Chondrocyte (in vitro differentiated cells): ENCODE data around the gene PAM. TPM values are rescaled to one million over a fixed set of nuclear protein-coding genes. Genes with fewer than 3 reads are reported as not detected.

Source experiments
- DNase-seq: peaks from one replicate; pipeline ENCODE4 v3.0.0; 2021; ENCODE audit warnings: mixed read lengths, low spot score
- H3K27ac Mint-ChIP-seq: one replicate; pipeline ENCODE4 v1.8.0; 2021; ENCODE audit warnings: mild to moderate bottlenecking, moderate library complexity, mixed read lengths; ENCODE audit not compliant: unreplicated experiment
- H3K27me3 Mint-ChIP-seq: 2 replicates; pipeline ENCODE4 v1.8.0; 2021; ENCODE audit warnings: low read depth, mixed read lengths
- H3K36me3 Mint-ChIP-seq: 2 replicates; pipeline ENCODE4 v1.8.0; 2021; ENCODE audit warnings: low read depth, mixed read lengths
- H3K4me1 Mint-ChIP-seq: 2 replicates; pipeline ENCODE4 v1.8.0; 2021; ENCODE audit warnings: low read depth, mild to moderate bottlenecking, mixed read lengths
- H3K4me3 Mint-ChIP-seq: one replicate; pipeline ENCODE4 v1.8.0; 2021; ENCODE audit warnings: mild to moderate bottlenecking, moderate library complexity, mixed read lengths; ENCODE audit not compliant: unreplicated experiment
- H3K9me3 Mint-ChIP-seq: 2 replicates; pipeline ENCODE4 v1.8.0; 2021; ENCODE audit warnings: low read depth, mixed read lengths
- long read RNA-seq: library from polyadenylated mRNA; stranded (forward); transcript quantifications from one replicate; pipeline ENCODE4 v2.0.0, GENCODE V29; 2021
- total RNA-seq: library from RNA; stranded (reverse); gene quantifications from 3 replicates; pipeline ENCODE4 v1.2.1, GENCODE V29; 2021
- TF ChIP-seq, protein P1 (sequence below): fragments of 200-600 bp; sonication (generic); IDR thresholded peaks from 2 replicates; pipeline ENCODE4 v1.5.0; 2021; ENCODE audit warnings: antibody characterized with exemption, mild to moderate bottlenecking, moderate library complexity

PAM gene
- total RNA-seq, result 277 to 341 TPM (median 293 TPM) in 3 replicates
- long read RNA-seq, full-length matches to known transcripts, result 71 of 598 reads
- long read RNA-seq, partial matches to known transcripts, result 137 of 598 reads
- long read RNA-seq, other reads (novel, unspliced or antisense), result 390 of 598 reads

DNA sequence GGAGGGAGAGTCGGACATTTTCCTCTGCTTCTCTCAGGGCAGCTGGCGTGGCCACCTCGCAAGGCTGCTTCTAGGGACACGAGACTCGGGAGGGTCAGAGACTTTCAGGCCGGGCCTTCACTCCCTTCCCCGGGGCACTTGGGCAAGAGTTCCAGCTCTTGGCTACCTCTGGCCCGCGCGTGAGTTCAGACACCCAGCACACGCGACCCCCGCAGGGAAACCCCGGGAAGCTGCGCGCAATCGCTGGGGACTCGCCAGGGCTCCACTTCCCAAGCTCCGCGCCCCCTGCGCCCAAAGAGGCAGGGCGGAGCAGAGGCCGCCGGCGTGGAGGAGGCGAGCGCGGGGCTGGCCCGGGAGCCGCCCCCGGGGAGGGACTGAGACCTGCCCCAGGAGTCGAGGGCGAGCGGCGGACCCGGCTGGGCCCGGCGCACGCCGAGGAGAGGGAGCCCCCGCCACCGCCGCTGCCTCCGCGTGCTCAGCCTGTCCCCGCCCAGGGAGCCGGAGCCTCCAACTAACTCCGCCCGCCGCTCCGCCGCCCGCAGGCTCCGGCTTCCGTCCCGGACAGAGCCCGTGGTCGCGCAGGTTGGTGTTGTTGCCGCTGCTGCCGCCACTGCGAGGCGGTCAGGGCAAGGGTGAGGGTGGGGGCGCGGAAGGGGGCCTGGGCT lies at the start of gene PAM:
Gene PAM (plus strand): TSS at position 539 of the 665 bp plus-strand sequence. CDS start 110,891 bp downstream, outside the sequence.
- TF ChIP-seq, protein P1, sequence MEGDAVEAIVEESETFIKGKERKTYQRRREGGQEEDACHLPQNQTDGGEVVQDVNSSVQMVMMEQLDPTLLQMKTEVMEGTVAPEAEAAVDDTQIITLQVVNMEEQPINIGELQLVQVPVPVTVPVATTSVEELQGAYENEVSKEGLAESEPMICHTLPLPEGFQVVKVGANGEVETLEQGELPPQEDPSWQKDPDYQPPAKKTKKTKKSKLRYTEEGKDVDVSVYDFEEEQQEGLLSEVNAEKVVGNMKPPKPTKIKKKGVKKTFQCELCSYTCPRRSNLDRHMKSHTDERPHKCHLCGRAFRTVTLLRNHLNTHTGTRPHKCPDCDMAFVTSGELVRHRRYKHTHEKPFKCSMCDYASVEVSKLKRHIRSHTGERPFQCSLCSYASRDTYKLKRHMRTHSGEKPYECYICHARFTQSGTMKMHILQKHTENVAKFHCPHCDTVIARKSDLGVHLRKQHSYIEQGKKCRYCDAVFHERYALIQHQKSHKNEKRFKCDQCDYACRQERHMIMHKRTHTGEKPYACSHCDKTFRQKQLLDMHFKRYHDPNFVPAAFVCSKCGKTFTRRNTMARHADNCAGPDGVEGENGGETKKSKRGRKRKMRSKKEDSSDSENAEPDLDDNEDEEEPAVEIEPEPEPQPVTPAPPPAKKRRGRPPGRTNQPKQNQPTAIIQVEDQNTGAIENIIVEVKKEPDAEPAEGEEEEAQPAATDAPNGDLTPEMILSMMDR, result no peak
- Mint-ChIP-seq H3K4me1 (peaks cover 35% of the 10 kb centered on the region), H3K27ac (peak within 1 kb of the TSS; percentile 94), H3K27me3 (no peaks in the 10 kb centered on the region), H3K4me3 (peak within 1 kb of the TSS; percentile 96), H3K36me3 (no peaks in the 10 kb centered on the region), H3K9me3 (no peaks in the 10 kb centered on the region)
- peak; percentile 93 for DNase-seq

DNA sequence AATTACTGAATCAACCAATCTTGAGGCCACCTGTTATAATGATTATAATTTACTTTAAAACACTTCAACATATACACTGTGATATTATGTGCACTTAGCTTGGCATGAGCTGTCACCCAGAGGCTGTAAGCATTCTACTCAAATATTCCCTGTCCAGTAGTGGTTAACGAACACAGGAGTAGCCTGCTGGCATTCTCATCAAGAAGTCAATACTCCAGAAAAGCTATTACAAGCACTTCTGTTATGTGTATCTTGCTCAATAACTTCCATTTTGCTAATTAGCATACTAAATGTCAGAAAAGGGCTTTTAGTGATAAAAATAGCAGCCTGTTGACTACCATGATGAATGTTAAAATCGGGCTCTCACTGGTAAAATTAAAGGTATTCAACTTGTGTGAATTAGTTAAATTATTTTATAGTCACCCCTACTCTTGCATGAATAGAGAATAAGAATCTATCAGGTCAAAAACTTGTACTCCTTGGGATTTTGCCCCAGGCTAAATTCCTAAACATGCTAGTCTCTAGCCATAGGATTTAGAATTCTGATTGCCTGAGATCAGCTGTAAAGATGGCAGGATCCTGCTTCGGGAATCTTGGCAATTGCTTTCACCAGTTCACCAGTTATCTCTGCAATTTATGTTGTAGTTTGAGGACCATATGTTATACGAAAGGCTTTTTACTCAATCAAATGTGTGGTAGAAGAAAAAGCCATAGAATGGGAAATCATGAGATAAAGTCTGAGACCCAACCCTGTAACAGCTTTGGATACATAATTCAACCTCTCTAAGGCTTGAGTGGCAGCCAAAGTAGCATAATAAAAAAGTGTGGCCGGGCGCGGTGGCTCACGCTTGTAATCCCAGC lies 43.4 kb upstream of the PAM start:
- TF ChIP-seq, protein P1, result no peak
- H3K4me3 Mint-ChIP-seq, result no peak overlapping the region
- DNase-seq, result no peak

DNA sequence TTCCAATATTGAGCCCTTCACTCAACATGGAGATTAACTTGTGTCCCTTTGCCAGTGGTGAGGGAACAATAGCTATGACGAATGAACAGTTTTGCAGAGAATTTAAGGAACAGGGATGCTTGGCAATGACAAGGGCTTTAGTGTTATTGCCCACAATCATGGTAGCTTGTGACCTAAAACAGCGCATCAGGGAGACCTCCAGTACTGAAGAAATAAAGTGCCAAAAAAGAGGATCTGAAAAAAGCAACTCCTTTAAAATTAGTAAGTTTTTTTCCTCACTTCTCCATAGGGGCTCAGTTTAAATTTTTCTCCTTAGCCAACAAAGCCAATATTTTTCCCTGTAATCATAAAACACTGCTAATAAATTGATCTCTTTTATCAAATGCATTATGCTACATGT lies 41.8 kb upstream of the PAM start:
- TF ChIP-seq, protein P1, result no peak
- H3K4me3 Mint-ChIP-seq, result no peak overlapping the region
- H3K9me3 Mint-ChIP-seq, result no peaks in the 10 kb centered on the region
- no peaks in the 10 kb centered on the region for H3K36me3 Mint-ChIP-seq
- H3K4me1 Mint-ChIP-seq, result peaks cover 10% of the 10 kb centered on the region
- DNase-seq, result no peak
- no peaks in the 10 kb centered on the region for H3K27me3 Mint-ChIP-seq
- H3K27ac Mint-ChIP-seq, result no peak overlapping the region

More for the DNA sequence above, 43.4 kb upstream of the PAM start:
- Mint-ChIP-seq H3K27ac (no peak overlapping the region), H3K36me3 (no peaks in the 10 kb centered on the region), H3K4me1 (peaks cover 10% of the 10 kb centered on the region), H3K9me3 (no peaks in the 10 kb centered on the region), H3K27me3 (no peaks in the 10 kb centered on the region)

DNA sequence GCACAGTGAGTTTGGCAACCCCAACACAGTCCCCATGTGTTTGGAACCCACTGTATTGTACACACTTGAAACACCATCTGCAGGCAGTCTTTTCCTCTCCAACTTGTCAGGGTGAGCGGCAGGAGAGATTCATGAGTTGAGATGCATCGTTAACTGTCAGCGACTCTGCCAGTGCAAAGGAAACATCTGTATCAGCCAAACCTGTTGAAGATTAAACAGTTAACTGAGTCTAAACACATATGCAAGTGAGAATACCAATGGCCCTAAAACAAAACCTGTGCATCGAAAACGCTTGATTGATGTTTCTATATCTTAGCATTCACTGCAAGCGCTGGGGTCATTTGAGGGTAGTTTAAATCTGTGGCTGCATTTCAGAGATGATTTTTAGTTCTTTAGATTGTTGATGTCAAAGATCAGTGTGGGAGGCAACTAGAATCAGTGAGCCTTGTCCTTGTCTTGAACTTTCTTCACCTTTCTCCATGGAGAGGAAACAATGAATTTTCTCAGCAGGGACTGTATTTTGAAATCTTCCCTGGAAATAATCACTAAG lies 41.3 kb upstream of the PAM start:
- Mint-ChIP-seq H3K9me3 (no peaks in the 10 kb centered on the region), H3K4me3 (no peak overlapping the region), H3K36me3 (no peaks in the 10 kb centered on the region), H3K4me1 (peaks cover 10% of the 10 kb centered on the region), H3K27me3 (no peaks in the 10 kb centered on the region), H3K27ac (no peak overlapping the region)
- TF ChIP-seq, protein P1, result no peak
- no peak for DNase-seq
